Measurements from ENCODE around the gene GALNT10. TPM values are rescaled to one million over a fixed set of nuclear protein-coding genes. Genes with fewer than 3 reads are reported as not detected.

The GALNT10 gene
- polyA plus RNA-seq, 1 experiment, result 203 TPM

DNA sequence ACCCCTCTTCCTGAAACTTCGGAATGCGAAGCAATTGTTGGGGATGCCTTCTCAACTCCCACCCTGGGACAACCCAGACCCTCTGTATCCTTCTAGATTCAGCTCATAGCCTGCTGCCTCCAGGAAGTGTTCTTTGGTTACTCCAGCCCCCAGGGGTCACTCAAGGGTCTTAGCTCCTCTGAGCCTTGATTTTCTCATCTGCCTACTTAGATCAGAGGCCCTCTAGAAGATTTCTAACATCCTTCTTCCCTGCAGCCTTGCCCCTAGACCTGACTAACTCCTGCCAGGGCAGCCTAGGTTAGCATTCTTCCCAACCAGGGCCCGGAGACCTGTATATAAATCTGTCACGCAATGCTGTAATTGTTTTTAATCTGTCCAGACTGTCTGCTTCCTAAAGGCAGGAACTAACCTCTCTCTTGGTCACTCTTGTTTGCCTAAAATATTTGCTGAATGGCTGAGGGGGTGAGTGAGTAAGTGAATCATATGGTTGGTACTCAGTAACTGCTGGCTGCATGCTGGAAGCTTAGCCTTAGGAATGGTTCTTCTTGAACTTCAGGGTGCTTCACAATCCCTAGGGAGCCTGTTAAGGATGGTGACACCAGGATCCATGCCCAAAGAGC, 8.2 kb downstream of the GALNT10 start:
- Histone ChIP-seq H3K27me3 (ENCODE audit: control insufficient read depth, insufficient read depth, low read length) (no peaks in the 10 kb centered on the region), H3K36me3 (ENCODE audit: control insufficient read depth, insufficient read depth, low read length) (peaks cover 5% of the 10 kb centered on the region), H3K4me3 (ENCODE audit: low read depth, low read length) (no peak overlapping the region)
- ChIA-PET POLR2A (no interaction called here), CTCF (interaction anchor here (0.9 to 4.4 kb wide), 4 partner anchors 9 to 206 kb away, joined by 3 to 21 read pairs (median 13); no protein-coding TSS in a partner anchor)
- TF ChIP-seq, protein P1, sequence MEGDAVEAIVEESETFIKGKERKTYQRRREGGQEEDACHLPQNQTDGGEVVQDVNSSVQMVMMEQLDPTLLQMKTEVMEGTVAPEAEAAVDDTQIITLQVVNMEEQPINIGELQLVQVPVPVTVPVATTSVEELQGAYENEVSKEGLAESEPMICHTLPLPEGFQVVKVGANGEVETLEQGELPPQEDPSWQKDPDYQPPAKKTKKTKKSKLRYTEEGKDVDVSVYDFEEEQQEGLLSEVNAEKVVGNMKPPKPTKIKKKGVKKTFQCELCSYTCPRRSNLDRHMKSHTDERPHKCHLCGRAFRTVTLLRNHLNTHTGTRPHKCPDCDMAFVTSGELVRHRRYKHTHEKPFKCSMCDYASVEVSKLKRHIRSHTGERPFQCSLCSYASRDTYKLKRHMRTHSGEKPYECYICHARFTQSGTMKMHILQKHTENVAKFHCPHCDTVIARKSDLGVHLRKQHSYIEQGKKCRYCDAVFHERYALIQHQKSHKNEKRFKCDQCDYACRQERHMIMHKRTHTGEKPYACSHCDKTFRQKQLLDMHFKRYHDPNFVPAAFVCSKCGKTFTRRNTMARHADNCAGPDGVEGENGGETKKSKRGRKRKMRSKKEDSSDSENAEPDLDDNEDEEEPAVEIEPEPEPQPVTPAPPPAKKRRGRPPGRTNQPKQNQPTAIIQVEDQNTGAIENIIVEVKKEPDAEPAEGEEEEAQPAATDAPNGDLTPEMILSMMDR (IDR thresholded peaks at IDR 0.05; ENCODE audit: insufficient read depth, low read depth, low read length), result no peak
- peak; percentile 42 for DNase-seq (ENCODE audit: low read depth)

DNA sequence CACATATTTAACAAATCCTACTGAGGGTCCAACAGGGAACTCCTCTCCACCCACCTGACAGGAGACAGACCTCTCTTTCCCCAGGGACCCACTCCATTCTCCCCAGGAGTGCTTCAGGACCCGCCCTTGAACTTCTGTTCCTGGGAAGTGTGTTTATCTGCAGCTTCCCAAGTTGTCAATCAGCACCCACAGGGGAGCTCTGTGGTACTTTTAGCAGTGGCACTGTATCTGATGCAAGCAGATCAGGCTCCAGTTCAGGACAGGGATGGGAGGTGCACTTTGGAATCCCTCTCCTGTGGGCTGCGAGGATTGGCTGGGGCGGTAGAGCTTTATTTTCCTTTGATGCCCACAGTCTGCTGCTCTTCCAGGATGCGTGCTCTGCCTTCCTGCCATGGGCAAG, 8.7 kb downstream of the GALNT10 start:
- POLR2A ChIA-PET, result no interaction called here
- H3K36me3 ChIP-seq (ENCODE audit: control insufficient read depth, insufficient read depth, low read length), result peaks cover 5% of the 10 kb centered on the region
- no peak overlapping the region for H3K4me3 ChIP-seq (ENCODE audit: low read depth, low read length)
- no peak for DNase-seq (ENCODE audit: low read depth)
- CTCF ChIA-PET, result interaction anchor here (0.9 to 4.4 kb wide), 2 partner anchors 126 to 206 kb away, joined by 3 to 21 read pairs; no protein-coding TSS in a partner anchor
- H3K27me3 ChIP-seq (ENCODE audit: control insufficient read depth, insufficient read depth, low read length), result no peaks in the 10 kb centered on the region
- TF ChIP-seq, protein P1 (IDR thresholded peaks at IDR 0.05; ENCODE audit: insufficient read depth, low read depth, low read length), result no peak

DNA sequence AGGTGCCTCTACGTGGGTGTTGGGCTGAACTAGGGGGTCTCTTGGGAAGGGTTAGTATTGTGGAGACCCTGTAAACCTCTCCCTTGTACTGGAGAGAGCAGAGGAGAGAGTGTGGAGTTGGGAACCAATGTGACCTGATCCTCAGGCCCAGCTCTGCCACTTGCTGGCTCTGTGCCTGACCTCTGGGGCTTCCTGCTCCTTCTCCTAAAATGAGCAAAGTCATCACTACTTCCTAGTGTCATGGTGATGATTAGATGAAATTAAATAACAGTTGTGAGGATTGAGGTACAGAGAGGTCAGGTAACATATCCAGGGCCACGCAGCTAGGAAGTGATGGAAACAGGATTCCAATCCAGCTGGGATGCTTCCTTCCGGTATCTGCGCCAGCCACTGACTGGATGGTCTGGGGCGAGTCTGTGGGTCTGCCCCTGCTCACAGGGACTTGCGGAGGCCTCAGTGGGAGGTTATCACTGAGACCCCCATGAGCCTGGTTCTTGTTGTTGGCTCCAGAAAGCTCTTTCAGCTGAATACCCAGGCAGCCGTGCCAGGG, 9.2 kb downstream of the GALNT10 start:
- POLR2A ChIA-PET, result no interaction called here
- CTCF ChIA-PET, result interaction anchor here (0.9 to 4.4 kb wide), 2 partner anchors 127 to 205 kb away, joined by 3 to 21 read pairs; no protein-coding TSS in a partner anchor
- no peak overlapping the region for H3K4me3 ChIP-seq (ENCODE audit: low read depth, low read length)
- no peaks in the 10 kb centered on the region for H3K27me3 ChIP-seq (ENCODE audit: control insufficient read depth, insufficient read depth, low read length)
- peaks cover 5% of the 10 kb centered on the region for H3K36me3 ChIP-seq (ENCODE audit: control insufficient read depth, insufficient read depth, low read length)
- no peak for DNase-seq (ENCODE audit: low read depth)
- TF ChIP-seq, protein P1 (IDR thresholded peaks at IDR 0.05; ENCODE audit: insufficient read depth, low read depth, low read length), result no peak

DNA sequence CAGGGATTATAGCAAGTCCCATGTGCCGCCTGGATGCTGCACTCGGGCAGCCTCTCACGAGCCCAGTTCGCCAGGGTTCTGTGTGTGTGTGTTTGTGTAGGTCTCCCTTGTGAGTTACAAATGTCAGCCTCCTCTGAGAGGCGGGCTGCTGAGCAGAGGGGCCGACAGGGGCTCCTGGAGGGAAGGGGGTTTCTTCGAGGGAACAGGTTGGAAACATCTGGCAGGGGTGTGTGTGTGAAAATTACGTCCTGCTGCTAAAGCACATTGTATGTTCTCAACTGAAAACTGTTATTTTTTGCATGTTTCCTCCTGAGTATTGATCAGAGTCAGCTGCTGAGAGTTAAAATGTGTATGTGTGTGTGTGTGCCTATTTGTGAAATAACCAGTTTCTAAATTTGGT, 9.7 kb downstream of the GALNT10 start:
- DNase-seq (ENCODE audit: low read depth), result no peak
- ChIA-PET CTCF (interaction anchor here (4.4 kb wide), 1 partner anchor 205 kb away, joined by 21 read pairs; no protein-coding TSS in a partner anchor), POLR2A (no interaction called here)
- H3K36me3 ChIP-seq (ENCODE audit: control insufficient read depth, insufficient read depth, low read length), result peaks cover 4% of the 10 kb centered on the region
- H3K4me3 ChIP-seq (ENCODE audit: low read depth, low read length), result no peak overlapping the region
- TF ChIP-seq, protein P1 (IDR thresholded peaks at IDR 0.05; ENCODE audit: insufficient read depth, low read depth, low read length), result no peak
- H3K27me3 ChIP-seq (ENCODE audit: control insufficient read depth, insufficient read depth, low read length), result no peaks in the 10 kb centered on the region

DNA sequence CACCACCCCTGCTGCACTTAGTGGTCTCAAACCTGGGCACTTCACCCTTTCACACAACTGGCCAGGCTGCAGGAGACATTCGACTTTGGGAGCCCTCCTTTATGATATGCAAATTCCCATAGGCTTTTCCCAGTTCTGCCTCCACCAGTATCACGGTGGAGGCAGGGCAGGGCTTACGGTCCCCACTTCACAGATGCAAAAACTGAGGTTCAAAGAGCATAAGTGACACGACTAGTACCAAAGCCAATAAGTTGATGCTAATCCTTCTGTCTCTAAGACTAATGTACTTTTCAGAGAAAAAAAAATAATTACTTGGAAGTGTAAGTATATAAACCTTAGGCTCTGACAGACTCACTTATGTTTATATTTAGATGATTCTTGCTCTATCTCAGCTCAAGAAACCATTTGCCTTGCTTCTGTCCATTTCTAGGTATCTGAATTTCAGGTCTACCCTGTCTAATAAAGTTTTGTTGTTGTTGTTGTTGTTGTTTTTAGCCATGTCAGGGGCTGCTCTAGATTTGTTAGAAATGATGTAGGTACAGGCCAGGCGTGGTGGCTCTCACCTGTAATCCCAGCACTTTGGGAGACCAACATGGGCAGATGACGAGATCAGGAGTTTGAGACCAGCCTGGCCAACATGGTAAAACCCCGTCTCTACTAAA, 10.7 kb downstream of the GALNT10 start:
- TF ChIP-seq, protein P1 (IDR thresholded peaks at IDR 0.05; ENCODE audit: insufficient read depth, low read depth, low read length), result no peak
- POLR2A ChIA-PET, result no interaction called here
- peaks cover 5% of the 10 kb centered on the region for H3K36me3 ChIP-seq (ENCODE audit: control insufficient read depth, insufficient read depth, low read length)
- DNase-seq (ENCODE audit: low read depth), result no peak
- CTCF ChIA-PET, result no interaction called here
- H3K4me3 ChIP-seq (ENCODE audit: low read depth, low read length), result no peak overlapping the region
- no peaks in the 10 kb centered on the region for H3K27me3 ChIP-seq (ENCODE audit: control insufficient read depth, insufficient read depth, low read length)
